Astrocyte (in vitro differentiated cells and primary cell): Measurements from ENCODE around the gene USH1C.

Experiments
- CTCF ChIP-seq: IDR thresholded peaks from 2 replicates; pipeline ENCODE4 v1.5.1; 2011; ENCODE audit warnings: low read depth, mild to moderate bottlenecking, inconsistent platforms, low read length, moderate library complexity; ENCODE audit not compliant: insufficient read depth
- EZH2 ChIP-seq: IDR thresholded peaks from 2 replicates; pipeline ENCODE4 v1.6.1; 2012; ENCODE audit warnings: mild to moderate bottlenecking, low read length, inconsistent platforms; ENCODE audit not compliant: insufficient read depth

GRCh38 chr11:17528906-17529843, 15.0 kb downstream of the USH1C start:
- no peak for TF ChIP-seq CTCF
- TF ChIP-seq EZH2, result no peak
